ENCODE results near the gene CCT8. TPM values are rescaled to one million over a fixed set of nuclear protein-coding genes. Genes with fewer than 3 reads are reported as not detected.

CCT8 gene
- total and polyA plus RNA-seq, 2 of the 8 experiments (the other 6 are each of a cell fraction or from before 2014, with no cell fraction given) = 151 to 319 TPM

- TF ChIP-seq KDM1A (IDR thresholded peaks at IDR 0.05; ENCODE audit: borderline replicate concordance, low read length) = no peak
- TF ChIP-seq HDAC2 (IDR thresholded peaks at IDR 0.05; ENCODE audit: borderline replicate concordance in 1 of 2, low read depth in 2 of 2, low read length in 2 of 2) = no peak
- no peak for TF ChIP-seq CEBPB (IDR thresholded peaks at IDR 0.05; ENCODE audit: low read depth, low read length)
- TF ChIP-seq TBP (IDR thresholded peaks at IDR 0.05; ENCODE audit: low read depth, low read length) = no peak
- TF ChIP-seq CHD7 (IDR thresholded peaks at IDR 0.05; ENCODE audit: insufficient replicate concordance, low read length) = no peak
- TF ChIP-seq NRF1 (IDR thresholded peaks at IDR 0.05; ENCODE audit: low read depth, low read length) = no peak
Observed at GRCh38 chr21:29084372-29084771, 10.9 kb upstream of the CCT8 start (continued).
